HCT116 (cell line): ENCODE data around the gene DPP9. TPM values are rescaled to one million over a fixed set of nuclear protein-coding genes. Genes with fewer than 3 reads are reported as not detected.

Experiments used
- ATAC-seq: fragments of 200-7000 bp; cut with Tn5 transposase; 2 replicates; pipeline ENCODE4 v1.9.1; 2020; ENCODE audit warnings: mild to moderate bottlenecking, moderate library complexity
- BruUV-seq: library from RNA; stranded (reverse); fragments of 400-500 nt; replicated peaks from 2 replicates; lab custom pipeline; 2021; lab: Mats Ljungman, UMichigan
- CTCF ChIA-PET: fragments of 300-600 bp; sonication (Branson Sonifier 250); formaldehyde crosslinking; loops from one replicate; lab custom pipeline; 2021; ENCODE audit warnings: antibody characterized with exemption; lab: Charles Lee
- POLR2A ChIA-PET: fragments of 300-600, 350-600 bp; sonication (Branson Sonifier 250); formaldehyde crosslinking; loops from one replicate; lab custom pipeline; 2021; ENCODE audit warnings: antibody characterized with exemption; lab: Charles Lee
- RAD21 ChIA-PET, 2 experiments: fragments of 300-600 bp; sonication (Branson Sonifier 250); formaldehyde crosslinking; loops; one replicate each; lab custom pipeline; 2023; ENCODE audit warnings: low total read pairs in 2 of 2; ENCODE audit not compliant: uncharacterized antibody in 2 of 2, unreplicated experiment in 2 of 2, low non-redundant PET in 1 of 2; lab: Charles Lee
- DNase-seq: peaks from one replicate; pipeline ENCODE4 v3.0.0-alpha.2; 2010; ENCODE audit warnings: low read depth, low spot score
- H2AFZ ChIP-seq: fragments of 200-600 bp; shearing (Covaris generic), sonication (generic); 2 replicates; pipeline ENCODE4 v1.6.1; 2017; ENCODE audit warnings: low read depth, mixed run types, mixed read lengths, antibody characterized with exemption, low read length; ENCODE audit not compliant: poor library complexity, severe bottlenecking
- H3K27ac ChIP-seq: 2 replicates; pipeline ENCODE4 v1.5.1; 2012; ENCODE audit warnings: low read depth, low read length
- H3K27me3 ChIP-seq: fragments of 200-600 bp; sonication (generic); 2 replicates; pipeline ENCODE4 v1.6.1; 2016; ENCODE audit warnings: mixed run types, low read length, mixed read lengths; ENCODE audit not compliant: insufficient read depth
- H3K36me3 ChIP-seq, 2 experiments: fragments of 200-500 bp in 1 of 2; fragments of 200-600 bp in 1 of 2; sonication (Bioruptor generic) in 1 of 2; sonication (generic) in 1 of 2; 2 replicates each; pipeline versions ENCODE4 v1.5.1 to v1.6.1; 2014 to 2016; ENCODE audit warnings: low read length in 2 of 2, inconsistent platforms in 1 of 2, mixed read lengths in 1 of 2, mixed run types in 1 of 2; ENCODE audit not compliant: insufficient read depth in 2 of 2, control insufficient read depth in 1 of 2
- H3K4me1 ChIP-seq, 2 experiments: fragments of 200-600 bp in 1 of 2; sonication (generic) in 1 of 2; 2 replicates each; pipeline versions ENCODE4 v1.5.1 to v1.6.1; 2012 to 2017; ENCODE audit warnings: low read length in 2 of 2, inconsistent platforms in 1 of 2, mild to moderate bottlenecking in 1 of 2, mixed read lengths in 1 of 2, mixed run types in 1 of 2, moderate library complexity in 1 of 2; ENCODE audit not compliant: insufficient read depth in 2 of 2, control insufficient read depth in 1 of 2
- H3K4me2 ChIP-seq: fragments of 200-600 bp; sonication (generic); 2 replicates; pipeline ENCODE4 v1.6.1; 2017; ENCODE audit warnings: mixed run types, low read length, mixed read lengths
- H3K4me3 ChIP-seq, 2 experiments: fragments of 200-600 bp in 1 of 2; sonication (generic) in 1 of 2; replicated peaks in 1 of 2; 2 replicates each; pipeline ENCODE4 v1.5.1; 2011 to 2016; ENCODE audit warnings: low read length in 2 of 2, control low read depth in 1 of 2, low read depth in 1 of 2, mild to moderate bottlenecking in 1 of 2, mixed read lengths in 1 of 2, mixed run types in 1 of 2
- H3K79me2 ChIP-seq: fragments of 200-600 bp; sonication (generic); 2 replicates; pipeline ENCODE4 v1.6.1; 2017; ENCODE audit warnings: mild to moderate bottlenecking, mixed run types, low read length, moderate library complexity, mixed read lengths; ENCODE audit not compliant: insufficient read depth
- H3K9ac ChIP-seq: fragments of 200-600 bp; sonication (generic); 2 replicates; pipeline ENCODE4 v1.6.1; 2016; ENCODE audit warnings: low read length, mixed read lengths
- H3K9me2 ChIP-seq: fragments of 200-600 bp; sonication (generic), shearing (Covaris generic); 2 replicates; pipeline ENCODE4 v1.6.1; 2017; ENCODE audit warnings: mixed run types, mild to moderate bottlenecking, moderate library complexity; ENCODE audit not compliant: insufficient read depth
- H3K9me3 ChIP-seq, 2 experiments: fragments of 200-500 bp in 1 of 2; fragments of 200-600 bp in 1 of 2; sonication (Bioruptor generic) in 1 of 2; sonication (generic) in 1 of 2; 2 replicates each; pipeline ENCODE4 v1.6.1; 2014 to 2017; ENCODE audit warnings: low read length in 2 of 2, mixed read lengths in 2 of 2, inconsistent platforms in 1 of 2, low read depth in 1 of 2, mild to moderate bottlenecking in 1 of 2, mixed run types in 1 of 2, moderate library complexity in 1 of 2; ENCODE audit not compliant: control insufficient read depth in 1 of 2, insufficient read depth in 1 of 2
- H4K20me1 ChIP-seq: fragments of 200-600 bp; sonication (generic), shearing (Covaris generic); 2 replicates; pipeline ENCODE4 v1.6.1; 2017; ENCODE audit warnings: mixed run types, mild to moderate bottlenecking, moderate library complexity; ENCODE audit not compliant: insufficient read depth
- CEBPB ChIP-seq: IDR thresholded peaks from 2 replicates; pipeline ENCODE4 v1.6.1; 2012; ENCODE audit warnings: low read depth
- CTCF ChIP-seq, 3 experiments: fragments of 200-600 bp in 1 of 3; sonication (generic) in 1 of 3; IDR thresholded peaks in 2 of 3; conservative IDR thresholded peaks in 1 of 3; 2 replicates each; pipeline ENCODE4 v1.5.1; 2012 to 2017; ENCODE audit warnings: low read depth in 2 of 3, low read length in 2 of 3, antibody characterized with exemption in 1 of 3, borderline replicate concordance in 1 of 3, control low read depth in 1 of 3, mild to moderate bottlenecking in 1 of 3, mixed read lengths in 1 of 3, mixed run types in 1 of 3, moderate library complexity in 1 of 3; ENCODE audit not compliant: insufficient read depth in 1 of 3
- EGR1 ChIP-seq: IDR thresholded peaks from 2 replicates; pipeline ENCODE4 v1.6.1; 2012; ENCODE audit warnings: low read depth
- JUND ChIP-seq: IDR thresholded peaks from 2 replicates; pipeline ENCODE4 v1.6.1; 2012
- POLR2A ChIP-seq: IDR thresholded peaks from 2 replicates; pipeline ENCODE4 v1.7.0; 2011; ENCODE audit warnings: borderline replicate concordance; ENCODE audit not compliant: insufficient read depth, insufficient read length; ENCODE audit errors: extremely low read depth
- TCF7L2 ChIP-seq: IDR thresholded peaks from 2 replicates; pipeline ENCODE4 v1.7.0; 2011; ENCODE audit warnings: borderline replicate concordance, inconsistent platforms; ENCODE audit not compliant: insufficient read depth, insufficient read length; ENCODE audit errors: extremely low read depth
- YY1 ChIP-seq: IDR thresholded peaks from 2 replicates; pipeline ENCODE4 v1.6.1; 2011; ENCODE audit warnings: low read length, low read depth, moderate library complexity, mild to moderate bottlenecking; ENCODE audit not compliant: insufficient replicate concordance; ENCODE audit errors: extremely low read depth
- intact Hi-C: fragments of 100-400 bp; cut with micrococcal nuclease; formaldehyde crosslinking; loops from 2 replicates; pipeline ENCODE4 v1.10.0; 2022
- total RNA-seq: library from RNA; stranded (reverse); gene quantifications from one replicate; pipeline ENCODE4 v1.2.1, GENCODE V29; 2021; ENCODE audit not compliant: unreplicated experiment
- TF ChIP-seq, protein P1 (sequence below): IDR thresholded peaks from 2 replicates; pipeline ENCODE4 v1.6.1; 2011; ENCODE audit warnings: mild to moderate bottlenecking, low read length, moderate library complexity; ENCODE audit not compliant: insufficient replicate concordance; ENCODE audit errors: extremely low read depth

DPP9 gene
- total RNA-seq, 1 experiment from 2014 or later: 67.6 TPM

GRCh38 chr19:4660181-4660791, 63.4 kb downstream of the DPP9 start:
- Histone ChIP-seq H3K36me3 (peaks cover 15 to 24% of the 10 kb centered on the region in 2 experiments), H3K79me2 (peaks cover 5% of the 10 kb centered on the region; the same call in 1 of the 2 replicates)
- intact Hi-C loops: no loop called here

GRCh38 chr19:4657835-4658234, 65.8 kb downstream of the DPP9 start:
- ChIA-PET POLR2A (no interaction called here), RAD21 (no interaction called here), CTCF (no interaction called here)
- Histone ChIP-seq H3K4me1 (no peaks in the 10 kb centered on the region), H3K9ac (no peak overlapping the region), H3K79me2 (no peaks in the 10 kb centered on the region; the same call in 1 of the 2 replicates), H3K4me3 (no peak overlapping the region), H3K36me3 (peaks cover 15 to 19% of the 10 kb centered on the region in 2 experiments), H3K4me2 (no peak overlapping the region), H3K27ac (no peak overlapping the region), H3K9me3 (no peaks in the 10 kb centered on the region), H3K27me3 (no peaks in the 10 kb centered on the region), H4K20me1 (no peaks in the 10 kb centered on the region), H3K9me2 (no peaks in the 10 kb centered on the region), H2AFZ (no peak overlapping the region)
- no TSS peak for BruUV-seq
- intact Hi-C loops: no loop called here
- no peak for DNase-seq
- no peak for ATAC-seq
- TF ChIP-seq CEBPB (no peak), YY1 (no peak), JUND (no peak), TCF7L2 (no peak), EGR1 (no peak)
- TF ChIP-seq, protein P1, sequence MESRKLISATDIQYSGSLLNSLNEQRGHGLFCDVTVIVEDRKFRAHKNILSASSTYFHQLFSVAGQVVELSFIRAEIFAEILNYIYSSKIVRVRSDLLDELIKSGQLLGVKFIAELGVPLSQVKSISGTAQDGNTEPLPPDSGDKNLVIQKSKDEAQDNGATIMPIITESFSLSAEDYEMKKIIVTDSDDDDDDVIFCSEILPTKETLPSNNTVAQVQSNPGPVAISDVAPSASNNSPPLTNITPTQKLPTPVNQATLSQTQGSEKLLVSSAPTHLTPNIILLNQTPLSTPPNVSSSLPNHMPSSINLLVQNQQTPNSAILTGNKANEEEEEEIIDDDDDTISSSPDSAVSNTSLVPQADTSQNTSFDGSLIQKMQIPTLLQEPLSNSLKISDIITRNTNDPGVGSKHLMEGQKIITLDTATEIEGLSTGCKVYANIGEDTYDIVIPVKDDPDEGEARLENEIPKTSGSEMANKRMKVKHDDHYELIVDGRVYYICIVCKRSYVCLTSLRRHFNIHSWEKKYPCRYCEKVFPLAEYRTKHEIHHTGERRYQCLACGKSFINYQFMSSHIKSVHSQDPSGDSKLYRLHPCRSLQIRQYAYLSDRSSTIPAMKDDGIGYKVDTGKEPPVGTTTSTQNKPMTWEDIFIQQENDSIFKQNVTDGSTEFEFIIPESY: no peak

More at GRCh38 chr19:4660181-4660791, 63.4 kb downstream of the DPP9 start:
- no peaks in the 10 kb centered on the region for H3K9me2 ChIP-seq
- POLR2A ChIA-PET: no interaction called here
- CTCF ChIA-PET: interaction anchor here (1.2 kb wide), 1 partner anchor 27 kb away, joined by 3 read pairs; no protein-coding TSS in a partner anchor
- ATAC-seq (peak; percentile 93), DNase-seq (no peak)
- H3K9me3 ChIP-seq: no peaks in the 10 kb centered on the region
- TF ChIP-seq POLR2A: no peak
- peak; percentile 60 to 69 (median 63) for TF ChIP-seq CTCF (IDR thresholded peaks at IDR 0.05 in 2 of 3, conservative IDR thresholded peaks at IDR 0.05 in 1 of 3; ENCODE audit: borderline replicate concordance in 1 of 3, insufficient read depth in 1 of 3, low read depth in 2 of 3, low read length in 2 of 3)
- no peak overlapping the region; the same call in 1 of the 2 replicates for H3K27ac ChIP-seq
- BruUV-seq: no TSS peak
- H3K4me1 ChIP-seq: no peaks in the 10 kb centered on the region
- no peak overlapping the region for H3K4me3 ChIP-seq
- RAD21 ChIA-PET: no interaction called here
- no peaks in the 10 kb centered on the region for H3K27me3 ChIP-seq
- no peak overlapping the region for H2AFZ ChIP-seq
- no peaks in the 10 kb centered on the region for H4K20me1 ChIP-seq
- H3K9ac ChIP-seq: no peak overlapping the region
- no peak overlapping the region for H3K4me2 ChIP-seq
